HCT116 (cell line): ENCODE data around the gene AUP1. TPM values are rescaled to one million over a fixed set of nuclear protein-coding genes. Genes with fewer than 3 reads are reported as not detected.

ENCODE experiments used
- ATAC-seq: fragments of 200-7000 bp; cut with Tn5 transposase; 2 replicates; pipeline ENCODE4 v1.9.1; 2020; ENCODE audit warnings: mild to moderate bottlenecking, moderate library complexity
- BruUV-seq: library from RNA; stranded (reverse); fragments of 400-500 nt; replicated peaks from 2 replicates; lab custom pipeline; 2021; lab: Mats Ljungman, UMichigan
- CTCF ChIA-PET: fragments of 300-600 bp; sonication (Branson Sonifier 250); formaldehyde crosslinking; loops from one replicate; lab custom pipeline; 2021; ENCODE audit warnings: antibody characterized with exemption; lab: Charles Lee
- POLR2A ChIA-PET: fragments of 300-600, 350-600 bp; sonication (Branson Sonifier 250); formaldehyde crosslinking; loops from one replicate; lab custom pipeline; 2021; ENCODE audit warnings: antibody characterized with exemption; lab: Charles Lee
- RAD21 ChIA-PET, 2 experiments: fragments of 300-600 bp; sonication (Branson Sonifier 250); formaldehyde crosslinking; loops; one replicate each; lab custom pipeline; 2023; ENCODE audit warnings: low total read pairs in 2 of 2; ENCODE audit not compliant: uncharacterized antibody in 2 of 2, unreplicated experiment in 2 of 2, low non-redundant PET in 1 of 2; lab: Charles Lee
- DNase-seq: peaks from one replicate; pipeline ENCODE4 v3.0.0-alpha.2; 2010; ENCODE audit warnings: low read depth, low spot score
- H2AFZ ChIP-seq: fragments of 200-600 bp; shearing (Covaris generic), sonication (generic); 2 replicates; pipeline ENCODE4 v1.6.1; 2017; ENCODE audit warnings: low read depth, mixed run types, mixed read lengths, antibody characterized with exemption, low read length; ENCODE audit not compliant: poor library complexity, severe bottlenecking
- H3K27ac ChIP-seq: 2 replicates; pipeline ENCODE4 v1.5.1; 2012; ENCODE audit warnings: low read depth, low read length
- H3K27me3 ChIP-seq: fragments of 200-600 bp; sonication (generic); 2 replicates; pipeline ENCODE4 v1.6.1; 2016; ENCODE audit warnings: mixed run types, low read length, mixed read lengths; ENCODE audit not compliant: insufficient read depth
- H3K36me3 ChIP-seq, 2 experiments: fragments of 200-500 bp in 1 of 2; fragments of 200-600 bp in 1 of 2; sonication (Bioruptor generic) in 1 of 2; sonication (generic) in 1 of 2; 2 replicates each; pipeline versions ENCODE4 v1.5.1 to v1.6.1; 2014 to 2016; ENCODE audit warnings: low read length in 2 of 2, inconsistent platforms in 1 of 2, mixed read lengths in 1 of 2, mixed run types in 1 of 2; ENCODE audit not compliant: insufficient read depth in 2 of 2, control insufficient read depth in 1 of 2
- H3K4me1 ChIP-seq, 2 experiments: fragments of 200-600 bp in 1 of 2; sonication (generic) in 1 of 2; 2 replicates each; pipeline versions ENCODE4 v1.5.1 to v1.6.1; 2012 to 2017; ENCODE audit warnings: low read length in 2 of 2, inconsistent platforms in 1 of 2, mild to moderate bottlenecking in 1 of 2, mixed read lengths in 1 of 2, mixed run types in 1 of 2, moderate library complexity in 1 of 2; ENCODE audit not compliant: insufficient read depth in 2 of 2, control insufficient read depth in 1 of 2
- H3K4me2 ChIP-seq: fragments of 200-600 bp; sonication (generic); 2 replicates; pipeline ENCODE4 v1.6.1; 2017; ENCODE audit warnings: mixed run types, low read length, mixed read lengths
- H3K4me3 ChIP-seq, 2 experiments: fragments of 200-600 bp in 1 of 2; sonication (generic) in 1 of 2; replicated peaks in 1 of 2; 2 replicates each; pipeline ENCODE4 v1.5.1; 2011 to 2016; ENCODE audit warnings: low read length in 2 of 2, control low read depth in 1 of 2, low read depth in 1 of 2, mild to moderate bottlenecking in 1 of 2, mixed read lengths in 1 of 2, mixed run types in 1 of 2
- H3K79me2 ChIP-seq: fragments of 200-600 bp; sonication (generic); 2 replicates; pipeline ENCODE4 v1.6.1; 2017; ENCODE audit warnings: mild to moderate bottlenecking, mixed run types, low read length, moderate library complexity, mixed read lengths; ENCODE audit not compliant: insufficient read depth
- H3K9ac ChIP-seq: fragments of 200-600 bp; sonication (generic); 2 replicates; pipeline ENCODE4 v1.6.1; 2016; ENCODE audit warnings: low read length, mixed read lengths
- H3K9me2 ChIP-seq: fragments of 200-600 bp; sonication (generic), shearing (Covaris generic); 2 replicates; pipeline ENCODE4 v1.6.1; 2017; ENCODE audit warnings: mixed run types, mild to moderate bottlenecking, moderate library complexity; ENCODE audit not compliant: insufficient read depth
- H3K9me3 ChIP-seq, 2 experiments: fragments of 200-500 bp in 1 of 2; fragments of 200-600 bp in 1 of 2; sonication (Bioruptor generic) in 1 of 2; sonication (generic) in 1 of 2; 2 replicates each; pipeline ENCODE4 v1.6.1; 2014 to 2017; ENCODE audit warnings: low read length in 2 of 2, mixed read lengths in 2 of 2, inconsistent platforms in 1 of 2, low read depth in 1 of 2, mild to moderate bottlenecking in 1 of 2, mixed run types in 1 of 2, moderate library complexity in 1 of 2; ENCODE audit not compliant: control insufficient read depth in 1 of 2, insufficient read depth in 1 of 2
- H4K20me1 ChIP-seq: fragments of 200-600 bp; sonication (generic), shearing (Covaris generic); 2 replicates; pipeline ENCODE4 v1.6.1; 2017; ENCODE audit warnings: mixed run types, mild to moderate bottlenecking, moderate library complexity; ENCODE audit not compliant: insufficient read depth
- CBX3 ChIP-seq: IDR thresholded peaks from 2 replicates; pipeline ENCODE4 v1.6.1; 2012; ENCODE audit warnings: low read depth
- CEBPB ChIP-seq: IDR thresholded peaks from 2 replicates; pipeline ENCODE4 v1.6.1; 2012; ENCODE audit warnings: low read depth
- ELF1 ChIP-seq: IDR thresholded peaks from 2 replicates; pipeline ENCODE4 v1.6.1; 2012; ENCODE audit warnings: low read depth, borderline replicate concordance
- EZH2phosphoT487 ChIP-seq: fragments of 200-600 bp; IDR thresholded peaks from 2 replicates; pipeline ENCODE4 v1.6.1; 2018; ENCODE audit warnings: antibody characterized with exemption, borderline replicate concordance
- FOSL1 ChIP-seq: IDR thresholded peaks from 2 replicates; pipeline ENCODE4 v1.6.1; 2012; ENCODE audit warnings: low read depth
- POLR2A ChIP-seq: IDR thresholded peaks from 2 replicates; pipeline ENCODE4 v1.7.0; 2011; ENCODE audit warnings: borderline replicate concordance; ENCODE audit not compliant: insufficient read depth, insufficient read length; ENCODE audit errors: extremely low read depth
- POLR2AphosphoS5 ChIP-seq: IDR thresholded peaks from 2 replicates; pipeline ENCODE4 v1.6.1; 2011; ENCODE audit warnings: mild to moderate bottlenecking, low read depth, low read length, moderate library complexity
- RAD21 ChIP-seq: IDR thresholded peaks from 2 replicates; pipeline ENCODE4 v1.6.1; 2012; ENCODE audit warnings: low read depth, mild to moderate bottlenecking
- SIN3A ChIP-seq: IDR thresholded peaks from 2 replicates; pipeline ENCODE4 v1.6.1; 2012; ENCODE audit warnings: low read depth
- SP1 ChIP-seq: IDR thresholded peaks from 2 replicates; pipeline ENCODE4 v1.6.1; 2012; ENCODE audit warnings: low read depth
- SRF ChIP-seq: IDR thresholded peaks from 2 replicates; pipeline ENCODE4 v1.6.1; 2012; ENCODE audit warnings: low read depth
- TCF7L2 ChIP-seq: IDR thresholded peaks from 2 replicates; pipeline ENCODE4 v1.7.0; 2011; ENCODE audit warnings: borderline replicate concordance, inconsistent platforms; ENCODE audit not compliant: insufficient read depth, insufficient read length; ENCODE audit errors: extremely low read depth
- YY1 ChIP-seq: IDR thresholded peaks from 2 replicates; pipeline ENCODE4 v1.6.1; 2011; ENCODE audit warnings: low read length, low read depth, moderate library complexity, mild to moderate bottlenecking; ENCODE audit not compliant: insufficient replicate concordance; ENCODE audit errors: extremely low read depth
- ZFX ChIP-seq: fragments of 450-650 bp; IDR thresholded peaks from 2 replicates; pipeline ENCODE4 v1.6.1; 2017
- ZNF274 ChIP-seq: fragments of 200-500 bp; sonication (Bioruptor generic); IDR thresholded peaks from 2 replicates; pipeline ENCODE4 v1.6.1; 2014; ENCODE audit warnings: mild to moderate bottlenecking, low read depth, low read length, inconsistent platforms
- intact Hi-C: fragments of 100-400 bp; cut with micrococcal nuclease; formaldehyde crosslinking; loops from 2 replicates; pipeline ENCODE4 v1.10.0; 2022
- total RNA-seq: library from RNA; stranded (reverse); gene quantifications from one replicate; pipeline ENCODE4 v1.2.1, GENCODE V29; 2021; ENCODE audit not compliant: unreplicated experiment
- TF ChIP-seq, protein P1 (sequence below): IDR thresholded peaks from 2 replicates; pipeline ENCODE4 v1.6.1; 2012
- TF ChIP-seq, protein P2 (sequence below): IDR thresholded peaks from 2 replicates; pipeline ENCODE4 v1.6.1; 2012

Gene AUP1
- total RNA-seq, 1 experiment from 2014 or later, result 116 TPM

DNA sequence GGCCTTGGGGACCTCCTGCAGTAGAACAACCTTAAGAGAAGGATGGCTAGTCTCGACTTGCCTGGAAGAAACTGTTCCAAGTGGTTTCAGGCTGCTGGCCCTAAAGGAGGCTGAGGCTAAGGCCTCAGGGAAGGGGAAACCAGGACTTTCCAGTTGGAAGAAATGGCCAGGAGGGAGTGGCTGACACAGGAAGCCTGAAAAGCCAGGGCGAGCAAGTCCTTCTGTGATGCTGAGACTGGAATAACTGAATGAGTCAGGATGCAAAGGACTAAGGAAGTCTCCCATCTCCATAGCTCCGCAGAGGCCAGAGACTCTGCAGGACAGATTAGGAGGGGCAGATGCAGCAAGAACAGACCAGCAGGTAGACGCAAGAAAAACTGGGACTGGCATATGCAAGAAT, 7.6 kb upstream of the AUP1 start:
- Histone ChIP-seq H2AFZ (no peak overlapping the region), H3K79me2 (no peaks in the 10 kb centered on the region), H3K9me3 (no peaks in the 10 kb centered on the region), H3K4me2 (no peak overlapping the region), H3K4me3 (no peak overlapping the region), H3K36me3 (no peaks in the 10 kb centered on the region; a peak in 1 of 4 replicates), H3K27me3 (no peaks in the 10 kb centered on the region), H4K20me1 (no peaks in the 10 kb centered on the region), H3K9ac (no peak overlapping the region), H3K27ac (no peak overlapping the region), H3K9me2 (no peaks in the 10 kb centered on the region), H3K4me1 (no peaks in the 10 kb centered on the region)
- DNase-seq, result no peak
- ChIA-PET RAD21 (no interaction called here), POLR2A (no interaction called here), CTCF (no interaction called here)
- BruUV-seq, result no TSS peak
- TF ChIP-seq TCF7L2 (no peak), RAD21 (no peak), CEBPB (no peak), YY1 (no peak), SP1 (no peak), ELF1 (no peak), FOSL1 (no peak)
- TF ChIP-seq, protein P1, sequence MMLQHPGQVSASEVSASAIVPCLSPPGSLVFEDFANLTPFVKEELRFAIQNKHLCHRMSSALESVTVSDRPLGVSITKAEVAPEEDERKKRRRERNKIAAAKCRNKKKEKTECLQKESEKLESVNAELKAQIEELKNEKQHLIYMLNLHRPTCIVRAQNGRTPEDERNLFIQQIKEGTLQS, result no peak
- intact Hi-C loops, result no loop called here
- no peak for ATAC-seq

DNA sequence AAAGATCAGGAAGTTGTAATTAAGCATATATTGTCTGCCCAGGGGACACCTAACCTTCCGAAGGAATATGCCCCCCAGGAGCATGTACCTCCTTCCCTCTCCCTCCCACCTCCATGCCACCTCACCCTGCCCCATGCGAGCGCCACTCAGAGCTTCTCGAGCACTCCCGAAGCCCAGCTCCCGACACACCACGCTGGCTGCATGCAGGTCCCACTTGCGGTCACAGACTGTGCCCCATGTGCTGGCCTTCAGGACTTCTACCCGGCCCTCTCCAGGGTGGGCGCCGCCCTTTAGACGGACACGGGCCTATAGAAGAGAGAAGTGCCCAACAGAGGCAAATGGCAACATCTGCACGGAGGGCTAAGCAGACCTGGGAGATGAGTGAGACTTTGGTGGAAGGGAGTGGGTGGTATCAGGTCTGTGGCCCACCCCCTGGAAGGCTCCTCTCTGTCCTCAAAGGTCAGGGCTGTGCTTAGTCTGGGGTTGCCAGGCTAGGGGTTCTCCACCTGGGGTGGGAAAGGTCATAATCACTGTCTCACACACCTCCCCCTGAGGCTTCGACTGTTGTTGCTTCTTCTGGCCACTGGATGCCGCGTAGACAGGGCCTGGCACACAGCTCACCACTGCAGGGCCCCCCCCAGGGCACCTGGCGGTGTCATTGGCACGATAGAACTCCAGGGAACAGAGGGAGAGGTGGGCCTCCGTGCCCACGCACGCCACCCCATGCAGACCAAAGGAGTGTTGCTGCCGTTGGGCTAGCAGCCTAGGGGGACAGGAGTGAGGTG, 6.9 kb upstream of the AUP1 start:
- H3K4me3 ChIP-seq, result no peak overlapping the region
- H3K9me3 ChIP-seq, result no peaks in the 10 kb centered on the region
- H3K4me1 ChIP-seq, result peaks cover 0 to 2% of the 10 kb centered on the region in 2 experiments; a peak in 1 of 4 replicates
- CTCF ChIA-PET, result no interaction called here
- no TSS peak for BruUV-seq
- intact Hi-C loops, result no loop called here
- DNase-seq (no peak), ATAC-seq (peak; percentile 43; the same call in 1 of the 2 replicates)
- POLR2A ChIA-PET, result no interaction called here
- TF ChIP-seq ELF1 (no peak), POLR2AphosphoS5 (no peak), SRF (no peak), SIN3A (no peak), POLR2A (no peak), EZH2phosphoT487 (no peak), RAD21 (no peak), ZNF274 (no peak), FOSL1 (no peak), CBX3 (no peak), ZFX (no peak), SP1 (no peak)
- TF ChIP-seq, protein P1, result no peak
- TF ChIP-seq, protein P2, sequence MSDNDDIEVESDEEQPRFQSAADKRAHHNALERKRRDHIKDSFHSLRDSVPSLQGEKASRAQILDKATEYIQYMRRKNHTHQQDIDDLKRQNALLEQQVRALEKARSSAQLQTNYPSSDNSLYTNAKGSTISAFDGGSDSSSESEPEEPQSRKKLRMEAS, result no peak
- H3K27ac ChIP-seq, result no peak overlapping the region
- RAD21 ChIA-PET, result no interaction called here
- H4K20me1 ChIP-seq, result no peaks in the 10 kb centered on the region
- H3K27me3 ChIP-seq, result no peaks in the 10 kb centered on the region
- H3K9ac ChIP-seq, result no peak overlapping the region
- no peaks in the 10 kb centered on the region; a peak in 1 of 4 replicates for H3K36me3 ChIP-seq
- no peaks in the 10 kb centered on the region for H3K9me2 ChIP-seq
- H3K4me2 ChIP-seq, result no peak overlapping the region
- no peaks in the 10 kb centered on the region for H3K79me2 ChIP-seq
- H2AFZ ChIP-seq, result no peak overlapping the region
